GM10266 (cell line): ENCODE measurements around the gene BIN1.

ENCODE experiments used
- DNase-seq: peaks from one replicate; pipeline ENCODE4 v3.0.0; 2012; ENCODE audit errors: extremely low spot score
- CTCF ChIP-seq: IDR thresholded peaks from 2 replicates; pipeline ENCODE4 v1.5.1; 2012; ENCODE audit warnings: mild to moderate bottlenecking, low read depth; ENCODE audit not compliant: control insufficient read depth, insufficient read depth; ENCODE audit errors: missing control alignments

Gene BIN1

GRCh38 chr2:127015106-127015910 is 91.6 kb downstream of the BIN1 start:
- DNase-seq, result no peak
- TF ChIP-seq CTCF, result no peak

GRCh38 chr2:127014630-127015029 is 92.3 kb downstream of the BIN1 start:
- no peak for TF ChIP-seq CTCF
- no peak for DNase-seq

GRCh38 chr2:127014224-127014623 is 92.7 kb downstream of the BIN1 start:
- no peak for TF ChIP-seq CTCF
- no peak for DNase-seq

- DNase-seq, result no peak
- TF ChIP-seq CTCF, result no peak
Observed at GRCh38 chr2:127012868-127013267, 94.1 kb downstream of the BIN1 start.

- no peak for DNase-seq
- no peak for TF ChIP-seq CTCF
Observed at GRCh38 chr2:127012215-127012614, 94.7 kb downstream of the BIN1 start.

- no peak for TF ChIP-seq CTCF
- DNase-seq, result no peak
Observed at GRCh38 chr2:127011796-127012195, 95.2 kb downstream of the BIN1 start.

- no peak for DNase-seq
- TF ChIP-seq CTCF, result no peak
Observed at GRCh38 chr2:127011231-127011661, 95.7 kb downstream of the BIN1 start.
